DND-41 (cell line): Measurements from ENCODE around the gene UBE3A.

Experiments
- EZH2 ChIP-seq: IDR thresholded peaks from 3 replicates; pipeline ENCODE4 v1.6.1; 2012; ENCODE audit warnings: borderline replicate concordance, low read depth, mild to moderate bottlenecking, moderate library complexity, low read length, inconsistent platforms; ENCODE audit not compliant: severe bottlenecking
- TF ChIP-seq, protein P1 (sequence below): IDR thresholded peaks from 2 replicates; pipeline ENCODE4 v1.5.1; 2012; ENCODE audit warnings: borderline replicate concordance, low read length, moderate library complexity, mild to moderate bottlenecking; ENCODE audit not compliant: poor library complexity, severe bottlenecking; ENCODE audit errors: extremely low read depth

DNA sequence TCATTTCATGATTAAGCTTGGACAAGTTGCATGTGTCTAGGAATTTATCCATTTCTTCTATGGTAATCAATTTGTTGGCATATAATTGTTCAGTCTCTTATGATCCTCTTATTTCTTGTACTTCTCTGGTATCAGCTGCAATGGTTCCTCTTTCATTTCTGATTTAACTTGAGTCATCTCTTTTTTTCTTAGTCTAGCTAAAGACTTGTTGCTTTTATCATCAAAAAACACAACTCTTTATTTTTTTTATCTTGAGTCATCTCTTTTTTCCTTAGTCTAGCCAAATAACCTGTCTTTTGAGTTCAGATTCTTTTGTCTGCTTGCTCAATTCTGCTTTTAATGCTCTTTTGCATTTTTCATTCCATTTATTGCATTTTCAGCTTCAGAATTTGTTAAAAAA, 37.3 kb downstream of the UBE3A start:
- TF ChIP-seq, protein P1, sequence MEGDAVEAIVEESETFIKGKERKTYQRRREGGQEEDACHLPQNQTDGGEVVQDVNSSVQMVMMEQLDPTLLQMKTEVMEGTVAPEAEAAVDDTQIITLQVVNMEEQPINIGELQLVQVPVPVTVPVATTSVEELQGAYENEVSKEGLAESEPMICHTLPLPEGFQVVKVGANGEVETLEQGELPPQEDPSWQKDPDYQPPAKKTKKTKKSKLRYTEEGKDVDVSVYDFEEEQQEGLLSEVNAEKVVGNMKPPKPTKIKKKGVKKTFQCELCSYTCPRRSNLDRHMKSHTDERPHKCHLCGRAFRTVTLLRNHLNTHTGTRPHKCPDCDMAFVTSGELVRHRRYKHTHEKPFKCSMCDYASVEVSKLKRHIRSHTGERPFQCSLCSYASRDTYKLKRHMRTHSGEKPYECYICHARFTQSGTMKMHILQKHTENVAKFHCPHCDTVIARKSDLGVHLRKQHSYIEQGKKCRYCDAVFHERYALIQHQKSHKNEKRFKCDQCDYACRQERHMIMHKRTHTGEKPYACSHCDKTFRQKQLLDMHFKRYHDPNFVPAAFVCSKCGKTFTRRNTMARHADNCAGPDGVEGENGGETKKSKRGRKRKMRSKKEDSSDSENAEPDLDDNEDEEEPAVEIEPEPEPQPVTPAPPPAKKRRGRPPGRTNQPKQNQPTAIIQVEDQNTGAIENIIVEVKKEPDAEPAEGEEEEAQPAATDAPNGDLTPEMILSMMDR, result no peak
- no peak for TF ChIP-seq EZH2
